GM23338 (cell line): ENCODE results near the gene KBTBD12. TPM values are rescaled to one million over a fixed set of nuclear protein-coding genes. Genes with fewer than 3 reads are reported as not detected.

ENCODE experiments used
- ATAC-seq: fragments of 200-7000 bp; cut with Tn5 transposase; 3 replicates; pipeline ENCODE4 v1.9.1; 2020
- DNase-seq: peaks from one replicate; pipeline ENCODE4 v3.0.0-alpha.2; 2015; ENCODE audit warnings: low spot score
- H2AFZ ChIP-seq: fragments of 200-600 bp; sonication (generic); 2 replicates; pipeline ENCODE4 v1.8.0; 2016; ENCODE audit warnings: antibody characterized with exemption, mild to moderate bottlenecking, moderate library complexity
- H3F3A ChIP-seq: fragments of 200-600 bp; sonication (generic); replicated peaks from 2 replicates; pipeline ENCODE4 v1.8.0; 2017; ENCODE audit warnings: antibody characterized with exemption, mixed run types, low read depth
- H3K27ac ChIP-seq: fragments of 200-600 bp; sonication (generic); 2 replicates; pipeline ENCODE4 v1.6.1; 2016; ENCODE audit warnings: low read depth
- H3K27me3 ChIP-seq: fragments of 200-600 bp; sonication (generic); 2 replicates; pipeline ENCODE4 v1.8.0; 2016; ENCODE audit warnings: mild to moderate bottlenecking, mixed run types, moderate library complexity; ENCODE audit not compliant: insufficient read depth
- H3K36me3 ChIP-seq: fragments of 200-600 bp; sonication (generic); 2 replicates; pipeline ENCODE4 v1.8.0; 2016; ENCODE audit warnings: mild to moderate bottlenecking; ENCODE audit not compliant: insufficient read depth
- H3K4me1 ChIP-seq: fragments of 200-600 bp; sonication (generic); 2 replicates; pipeline ENCODE4 v1.8.0; 2016; ENCODE audit warnings: mild to moderate bottlenecking, moderate library complexity; ENCODE audit not compliant: insufficient read depth
- H3K4me2 ChIP-seq: fragments of 200-600 bp; sonication (generic); 2 replicates; pipeline ENCODE4 v1.7.1; 2017; ENCODE audit warnings: mixed run types
- H3K4me3 ChIP-seq: fragments of 200-600 bp; sonication (generic); 2 replicates; pipeline ENCODE4 v1.6.1; 2016; ENCODE audit warnings: mixed run types
- H3K79me2 ChIP-seq: fragments of 200-600 bp; sonication (generic); replicated peaks from 2 replicates; pipeline ENCODE4 v1.8.0; 2017; ENCODE audit warnings: mild to moderate bottlenecking; ENCODE audit not compliant: insufficient read depth
- H3K9me2 ChIP-seq: fragments of 200-600 bp; sonication (generic); 2 replicates; pipeline ENCODE4 v1.8.0; 2017; ENCODE audit not compliant: insufficient read depth
- H4K20me1 ChIP-seq: fragments of 200-600 bp; sonication (generic); replicated peaks from 2 replicates; pipeline ENCODE4 v1.8.0; 2017; ENCODE audit warnings: mild to moderate bottlenecking; ENCODE audit not compliant: insufficient read depth
- H3K27ac Mint-ChIP-seq: 2 replicates; pipeline ENCODE4 v1.8.0; 2020; ENCODE audit warnings: inconsistent platforms, mild to moderate bottlenecking, moderate library complexity, mixed read lengths
- H3K27me3 Mint-ChIP-seq: 3 replicates; pipeline ENCODE4 v1.8.0; 2022; ENCODE audit warnings: low read depth, mild to moderate bottlenecking, moderate library complexity, mixed read lengths, inconsistent platforms; ENCODE audit not compliant: insufficient read depth, poor library complexity
- H3K36me3 Mint-ChIP-seq: 3 replicates; pipeline ENCODE4 v1.8.0; 2021; ENCODE audit warnings: low read depth, mild to moderate bottlenecking, inconsistent platforms, moderate library complexity, mixed read lengths
- H3K4me1 Mint-ChIP-seq: 3 replicates; pipeline ENCODE4 v1.8.0; 2020; ENCODE audit warnings: mild to moderate bottlenecking, inconsistent platforms, mixed read lengths
- H3K4me3 Mint-ChIP-seq: 3 replicates; pipeline ENCODE4 v1.8.0; 2021; ENCODE audit warnings: moderate library complexity, mild to moderate bottlenecking, inconsistent platforms, mixed read lengths
- H3K9me3 Mint-ChIP-seq: 3 replicates; pipeline ENCODE4 v1.8.0; 2020; ENCODE audit warnings: moderate library complexity, mild to moderate bottlenecking, inconsistent platforms, mixed read lengths
- CREB1 ChIP-seq: fragments of 250-450 bp; sonication (Bioruptor Pico); IDR thresholded peaks from 2 replicates; pipeline ENCODE4 v1.5.0; 2020; ENCODE audit warnings: low read depth, mild to moderate bottlenecking, moderate library complexity
- EZH2 ChIP-seq: fragments of 200-600 bp; sonication (generic); IDR thresholded peaks from one replicate; pipeline ENCODE4 v1.8.0; 2017; ENCODE audit warnings: antibody characterized with exemption, mild to moderate bottlenecking, low read depth; ENCODE audit not compliant: unreplicated experiment
- EZH2phosphoT487 ChIP-seq: fragments of 200-600 bp; sonication (generic); IDR thresholded peaks from one replicate; pipeline ENCODE4 v1.8.1; 2018; ENCODE audit warnings: antibody characterized with exemption; ENCODE audit not compliant: unreplicated experiment
- JUNB ChIP-seq: IDR thresholded peaks from one replicate; pipeline ENCODE4 v1.6.1; 2016; ENCODE audit warnings: antibody characterized with exemption; ENCODE audit not compliant: unreplicated experiment
- NANOG ChIP-seq: IDR thresholded peaks from 2 replicates; pipeline ENCODE4 v1.6.1; 2016; ENCODE audit warnings: antibody characterized with exemption, borderline replicate concordance
- POLR2AphosphoS5 ChIP-seq: IDR thresholded peaks from 2 replicates; pipeline ENCODE4 v1.6.1; 2016; ENCODE audit warnings: antibody characterized with exemption, low read depth
- STAT1 ChIP-seq: IDR thresholded peaks from one replicate; pipeline ENCODE4 v1.6.1; 2016; ENCODE audit warnings: antibody characterized with exemption; ENCODE audit not compliant: unreplicated experiment
- ZNF114 ChIP-seq: fragments of 250-450 bp; sonication (Bioruptor Pico); IDR thresholded peaks from 2 replicates; pipeline ENCODE4 v1.5.0; 2020; ENCODE audit warnings: mild to moderate bottlenecking, moderate library complexity
- ZNF331 ChIP-seq: fragments of 250-450 bp; sonication (Bioruptor Pico); IDR thresholded peaks from 2 replicates; pipeline ENCODE4 v1.5.0; 2020; ENCODE audit warnings: low read depth, mild to moderate bottlenecking, moderate library complexity
- polyA plus RNA-seq: library from polyadenylated mRNA; unstranded; fragments of >200 nt; fragmentation: Nextera tagmentation; extraction: Ambion mirVana; gene quantifications from 2 replicates; pipeline ENCODE4 v1.2.1, GENCODE V29; 2016
- total RNA-seq: library from RNA; depleted of rRNA; stranded (reverse); fragments of >200 nt; shearing (Covaris generic); gene quantifications from 2 replicates; pipeline ENCODE4 v1.2.3, GENCODE V29; 2014
- TF ChIP-seq, protein P1 (sequence below): IDR thresholded peaks from 2 replicates; pipeline ENCODE4 v1.6.1; 2016; ENCODE audit warnings: antibody characterized with exemption
- TF ChIP-seq, protein P2 (sequence below): IDR thresholded peaks from one replicate; pipeline ENCODE4 v1.6.1; 2018; ENCODE audit warnings: antibody characterized with exemption; ENCODE audit not compliant: unreplicated experiment
- TF ChIP-seq, protein P3 (sequence below), 2 experiments: fragments of 200-600 bp in 1 of 2; sonication (generic) in 1 of 2; conservative IDR thresholded peaks; 2 replicates each; pipeline versions ENCODE4 v1.5.1 to v1.6.1; 2016 to 2017; ENCODE audit warnings: antibody characterized with exemption in 2 of 2, low read depth in 2 of 2, mild to moderate bottlenecking in 2 of 2, moderate library complexity in 1 of 2
- TF ChIP-seq, protein P4 (sequence below): fragments of 250-450 bp; sonication (Bioruptor Pico); IDR thresholded peaks from 2 replicates; pipeline ENCODE4 v1.5.0; 2020; ENCODE audit warnings: mild to moderate bottlenecking, moderate library complexity

KBTBD12 gene
- total and polyA plus RNA-seq, 2 experiments from 2014 or later, result 0.53 to 0.69 TPM

DNA sequence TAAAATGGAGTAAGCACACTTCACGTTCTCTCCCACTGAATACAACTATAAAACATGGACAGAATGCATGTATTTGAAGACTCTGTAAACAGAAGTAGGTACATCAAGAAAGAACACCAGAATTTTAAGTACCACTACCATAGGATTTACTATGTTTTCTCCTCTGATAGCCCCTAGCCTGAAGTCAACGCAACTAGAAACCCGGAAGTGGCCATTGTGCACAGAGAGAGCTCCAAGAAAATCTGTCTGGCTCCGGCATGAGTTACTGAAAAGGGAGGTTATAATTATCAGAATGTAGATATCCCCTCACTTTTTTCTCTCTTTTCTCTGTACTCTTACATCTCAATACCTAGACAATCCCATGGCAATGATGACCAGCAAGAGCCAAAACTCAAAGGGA, 23.8 kb downstream of the KBTBD12 start:
- Histone ChIP-seq H3K79me2 (no peaks in the 10 kb centered on the region), H3K27ac (no peak overlapping the region), H3F3A (no peaks in the 10 kb centered on the region), H3K9me2 (no peaks in the 10 kb centered on the region), H3K4me2 (no peak overlapping the region), H2AFZ (no peak overlapping the region), H3K36me3 (no peaks in the 10 kb centered on the region), H4K20me1 (no peaks in the 10 kb centered on the region), H3K4me3 (no peak overlapping the region), H3K27me3 (no peaks in the 10 kb centered on the region), H3K4me1 (no peaks in the 10 kb centered on the region)
- no peaks in the 10 kb centered on the region for H3K9me3 Mint-ChIP-seq
- DNase-seq, result no peak
- H3K27ac Mint-ChIP-seq, result no peak overlapping the region
- ATAC-seq, result no peak
- no peaks in the 10 kb centered on the region for H3K27me3 Mint-ChIP-seq
- no peaks in the 10 kb centered on the region for H3K4me1 Mint-ChIP-seq
- no peak overlapping the region for H3K4me3 Mint-ChIP-seq
- TF ChIP-seq, protein P1, sequence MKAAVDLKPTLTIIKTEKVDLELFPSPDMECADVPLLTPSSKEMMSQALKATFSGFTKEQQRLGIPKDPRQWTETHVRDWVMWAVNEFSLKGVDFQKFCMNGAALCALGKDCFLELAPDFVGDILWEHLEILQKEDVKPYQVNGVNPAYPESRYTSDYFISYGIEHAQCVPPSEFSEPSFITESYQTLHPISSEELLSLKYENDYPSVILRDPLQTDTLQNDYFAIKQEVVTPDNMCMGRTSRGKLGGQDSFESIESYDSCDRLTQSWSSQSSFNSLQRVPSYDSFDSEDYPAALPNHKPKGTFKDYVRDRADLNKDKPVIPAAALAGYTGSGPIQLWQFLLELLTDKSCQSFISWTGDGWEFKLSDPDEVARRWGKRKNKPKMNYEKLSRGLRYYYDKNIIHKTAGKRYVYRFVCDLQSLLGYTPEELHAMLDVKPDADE, result no peak
- TF ChIP-seq ZNF331 (CRISPR knock-in tag) (no peak), JUNB (no peak), CREB1 (CRISPR knock-in tag) (no peak), STAT1 (no peak), NANOG (no peak), POLR2AphosphoS5 (no peak), EZH2 (no peak), EZH2phosphoT487 (no peak), ZNF114 (no peak)
- TF ChIP-seq, protein P2, sequence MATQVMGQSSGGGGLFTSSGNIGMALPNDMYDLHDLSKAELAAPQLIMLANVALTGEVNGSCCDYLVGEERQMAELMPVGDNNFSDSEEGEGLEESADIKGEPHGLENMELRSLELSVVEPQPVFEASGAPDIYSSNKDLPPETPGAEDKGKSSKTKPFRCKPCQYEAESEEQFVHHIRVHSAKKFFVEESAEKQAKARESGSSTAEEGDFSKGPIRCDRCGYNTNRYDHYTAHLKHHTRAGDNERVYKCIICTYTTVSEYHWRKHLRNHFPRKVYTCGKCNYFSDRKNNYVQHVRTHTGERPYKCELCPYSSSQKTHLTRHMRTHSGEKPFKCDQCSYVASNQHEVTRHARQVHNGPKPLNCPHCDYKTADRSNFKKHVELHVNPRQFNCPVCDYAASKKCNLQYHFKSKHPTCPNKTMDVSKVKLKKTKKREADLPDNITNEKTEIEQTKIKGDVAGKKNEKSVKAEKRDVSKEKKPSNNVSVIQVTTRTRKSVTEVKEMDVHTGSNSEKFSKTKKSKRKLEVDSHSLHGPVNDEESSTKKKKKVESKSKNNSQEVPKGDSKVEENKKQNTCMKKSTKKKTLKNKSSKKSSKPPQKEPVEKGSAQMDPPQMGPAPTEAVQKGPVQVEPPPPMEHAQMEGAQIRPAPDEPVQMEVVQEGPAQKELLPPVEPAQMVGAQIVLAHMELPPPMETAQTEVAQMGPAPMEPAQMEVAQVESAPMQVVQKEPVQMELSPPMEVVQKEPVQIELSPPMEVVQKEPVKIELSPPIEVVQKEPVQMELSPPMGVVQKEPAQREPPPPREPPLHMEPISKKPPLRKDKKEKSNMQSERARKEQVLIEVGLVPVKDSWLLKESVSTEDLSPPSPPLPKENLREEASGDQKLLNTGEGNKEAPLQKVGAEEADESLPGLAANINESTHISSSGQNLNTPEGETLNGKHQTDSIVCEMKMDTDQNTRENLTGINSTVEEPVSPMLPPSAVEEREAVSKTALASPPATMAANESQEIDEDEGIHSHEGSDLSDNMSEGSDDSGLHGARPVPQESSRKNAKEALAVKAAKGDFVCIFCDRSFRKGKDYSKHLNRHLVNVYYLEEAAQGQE, result no peak
- TF ChIP-seq, protein P3, sequence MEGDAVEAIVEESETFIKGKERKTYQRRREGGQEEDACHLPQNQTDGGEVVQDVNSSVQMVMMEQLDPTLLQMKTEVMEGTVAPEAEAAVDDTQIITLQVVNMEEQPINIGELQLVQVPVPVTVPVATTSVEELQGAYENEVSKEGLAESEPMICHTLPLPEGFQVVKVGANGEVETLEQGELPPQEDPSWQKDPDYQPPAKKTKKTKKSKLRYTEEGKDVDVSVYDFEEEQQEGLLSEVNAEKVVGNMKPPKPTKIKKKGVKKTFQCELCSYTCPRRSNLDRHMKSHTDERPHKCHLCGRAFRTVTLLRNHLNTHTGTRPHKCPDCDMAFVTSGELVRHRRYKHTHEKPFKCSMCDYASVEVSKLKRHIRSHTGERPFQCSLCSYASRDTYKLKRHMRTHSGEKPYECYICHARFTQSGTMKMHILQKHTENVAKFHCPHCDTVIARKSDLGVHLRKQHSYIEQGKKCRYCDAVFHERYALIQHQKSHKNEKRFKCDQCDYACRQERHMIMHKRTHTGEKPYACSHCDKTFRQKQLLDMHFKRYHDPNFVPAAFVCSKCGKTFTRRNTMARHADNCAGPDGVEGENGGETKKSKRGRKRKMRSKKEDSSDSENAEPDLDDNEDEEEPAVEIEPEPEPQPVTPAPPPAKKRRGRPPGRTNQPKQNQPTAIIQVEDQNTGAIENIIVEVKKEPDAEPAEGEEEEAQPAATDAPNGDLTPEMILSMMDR (conservative IDR thresholded peaks at IDR 0.05; ENCODE audit: low read depth in 2 of 2), result no peak
- TF ChIP-seq, protein P4, sequence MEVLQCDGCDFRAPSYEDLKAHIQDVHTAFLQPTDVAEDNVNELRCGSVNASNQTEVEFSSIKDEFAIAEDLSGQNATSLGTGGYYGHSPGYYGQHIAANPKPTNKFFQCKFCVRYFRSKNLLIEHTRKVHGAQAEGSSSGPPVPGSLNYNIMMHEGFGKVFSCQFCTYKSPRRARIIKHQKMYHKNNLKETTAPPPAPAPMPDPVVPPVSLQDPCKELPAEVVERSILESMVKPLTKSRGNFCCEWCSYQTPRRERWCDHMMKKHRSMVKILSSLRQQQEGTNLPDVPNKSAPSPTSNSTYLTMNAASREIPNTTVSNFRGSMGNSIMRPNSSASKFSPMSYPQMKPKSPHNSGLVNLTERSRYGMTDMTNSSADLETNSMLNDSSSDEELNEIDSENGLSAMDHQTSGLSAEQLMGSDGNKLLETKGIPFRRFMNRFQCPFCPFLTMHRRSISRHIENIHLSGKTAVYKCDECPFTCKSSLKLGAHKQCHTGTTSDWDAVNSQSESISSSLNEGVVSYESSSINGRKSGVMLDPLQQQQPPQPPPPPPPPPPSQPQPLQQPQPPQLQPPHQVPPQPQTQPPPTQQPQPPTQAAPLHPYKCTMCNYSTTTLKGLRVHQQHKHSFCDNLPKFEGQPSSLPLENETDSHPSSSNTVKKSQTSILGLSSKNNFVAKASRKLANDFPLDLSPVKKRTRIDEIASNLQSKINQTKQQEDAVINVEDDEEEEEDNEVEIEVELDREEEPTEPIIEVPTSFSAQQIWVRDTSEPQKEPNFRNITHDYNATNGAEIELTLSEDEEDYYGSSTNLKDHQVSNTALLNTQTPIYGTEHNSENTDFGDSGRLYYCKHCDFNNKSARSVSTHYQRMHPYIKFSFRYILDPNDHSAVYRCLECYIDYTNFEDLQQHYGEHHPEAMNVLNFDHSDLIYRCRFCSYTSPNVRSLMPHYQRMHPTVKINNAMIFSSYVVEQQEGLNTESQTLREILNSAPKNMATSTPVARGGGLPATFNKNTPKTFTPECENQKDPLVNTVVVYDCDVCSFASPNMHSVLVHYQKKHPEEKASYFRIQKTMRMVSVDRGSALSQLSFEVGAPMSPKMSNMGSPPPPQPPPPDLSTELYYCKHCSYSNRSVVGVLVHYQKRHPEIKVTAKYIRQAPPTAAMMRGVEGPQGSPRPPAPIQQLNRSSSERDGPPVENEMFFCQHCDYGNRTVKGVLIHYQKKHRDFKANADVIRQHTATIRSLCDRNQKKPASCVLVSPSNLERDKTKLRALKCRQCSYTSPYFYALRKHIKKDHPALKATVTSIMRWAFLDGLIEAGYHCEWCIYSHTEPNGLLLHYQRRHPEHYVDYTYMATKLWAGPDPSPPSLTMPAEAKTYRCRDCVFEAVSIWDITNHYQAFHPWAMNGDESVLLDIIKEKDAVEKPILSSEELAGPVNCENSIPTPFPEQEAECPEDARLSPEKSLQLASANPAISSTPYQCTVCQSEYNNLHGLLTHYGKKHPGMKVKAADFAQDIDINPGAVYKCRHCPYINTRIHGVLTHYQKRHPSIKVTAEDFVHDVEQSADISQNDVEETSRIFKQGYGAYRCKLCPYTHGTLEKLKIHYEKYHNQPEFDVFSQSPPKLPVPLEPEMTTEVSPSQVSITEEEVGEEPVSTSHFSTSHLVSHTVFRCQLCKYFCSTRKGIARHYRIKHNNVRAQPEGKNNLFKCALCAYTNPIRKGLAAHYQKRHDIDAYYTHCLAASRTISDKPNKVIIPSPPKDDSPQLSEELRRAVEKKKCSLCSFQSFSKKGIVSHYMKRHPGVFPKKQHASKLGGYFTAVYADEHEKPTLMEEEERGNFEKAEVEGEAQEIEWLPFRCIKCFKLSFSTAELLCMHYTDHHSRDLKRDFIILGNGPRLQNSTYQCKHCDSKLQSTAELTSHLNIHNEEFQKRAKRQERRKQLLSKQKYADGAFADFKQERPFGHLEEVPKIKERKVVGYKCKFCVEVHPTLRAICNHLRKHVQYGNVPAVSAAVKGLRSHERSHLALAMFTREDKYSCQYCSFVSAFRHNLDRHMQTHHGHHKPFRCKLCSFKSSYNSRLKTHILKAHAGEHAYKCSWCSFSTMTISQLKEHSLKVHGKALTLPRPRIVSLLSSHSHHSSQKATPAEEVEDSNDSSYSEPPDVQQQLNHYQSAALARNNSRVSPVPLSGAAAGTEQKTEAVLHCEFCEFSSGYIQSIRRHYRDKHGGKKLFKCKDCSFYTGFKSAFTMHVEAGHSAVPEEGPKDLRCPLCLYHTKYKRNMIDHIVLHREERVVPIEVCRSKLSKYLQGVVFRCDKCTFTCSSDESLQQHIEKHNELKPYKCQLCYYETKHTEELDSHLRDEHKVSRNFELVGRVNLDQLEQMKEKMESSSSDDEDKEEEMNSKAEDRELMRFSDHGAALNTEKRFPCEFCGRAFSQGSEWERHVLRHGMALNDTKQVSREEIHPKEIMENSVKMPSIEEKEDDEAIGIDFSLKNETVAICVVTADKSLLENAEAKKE, result no peak
- no peaks in the 10 kb centered on the region for H3K36me3 Mint-ChIP-seq
